Measurements from ENCODE around the gene TTLL11.

DNA sequence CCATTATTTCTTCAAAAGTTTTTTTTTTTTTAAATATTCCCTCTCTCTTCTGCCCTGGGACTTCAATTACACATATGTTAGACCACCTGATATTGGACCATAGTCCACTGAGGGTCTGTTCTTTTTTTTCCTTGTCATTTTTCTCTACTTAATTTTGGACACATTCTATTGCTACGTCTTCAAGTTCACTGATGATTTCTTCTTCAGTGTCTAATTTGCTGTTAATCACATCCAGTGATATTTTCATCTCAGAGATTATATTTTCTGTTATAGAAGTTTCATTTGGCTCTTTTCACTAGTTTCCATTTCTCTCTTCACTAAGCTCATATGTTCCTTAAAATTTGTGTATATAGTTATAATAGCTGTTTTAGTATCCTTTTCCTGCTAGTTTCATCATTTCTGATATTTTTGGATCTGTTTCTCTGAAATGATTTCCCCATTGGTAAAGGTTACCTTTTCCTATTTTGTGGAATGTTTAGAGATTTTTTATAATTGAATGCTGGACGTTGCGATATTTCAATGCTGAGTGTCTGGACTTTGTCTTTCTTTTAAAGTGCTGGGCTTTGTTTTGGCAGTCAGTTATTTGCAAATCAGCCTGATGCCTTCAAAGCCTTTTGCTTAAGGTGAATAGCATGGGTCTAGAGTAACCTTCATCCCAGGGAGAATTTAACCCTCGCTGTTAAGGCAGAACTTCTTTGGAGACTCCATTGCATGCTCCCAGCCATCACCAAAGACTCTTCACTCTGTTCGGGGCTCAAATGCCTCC is 111.8 kb downstream of the TTLL11 start:
- no peak for TF ChIP-seq CTCF (IDR thresholded peaks at IDR 0.05; ENCODE audit: low read depth, low read length)
- TF ChIP-seq POLR2A (IDR thresholded peaks at IDR 0.05; ENCODE audit: extremely low read depth, insufficient read length): no peak
- no peak for TF ChIP-seq MAX (IDR thresholded peaks at IDR 0.05; ENCODE audit: low read depth, low read length)
